ENCODE data around the gene PPBP.
"Not testable (repeated sequence)": the region's sequence is repeated elsewhere in the genome, so short reads cannot be mapped to it uniquely, and the experiment has no call there.

PPBP gene

GRCh38 chr4:73991742-73992000, 3.7 kb upstream of the PPBP start:
- no peak for FAIRE-seq

- FAIRE-seq: no peak
Observed at GRCh38 chr4:73990988-73991741, 3.2 kb upstream of the PPBP start.

DNA sequence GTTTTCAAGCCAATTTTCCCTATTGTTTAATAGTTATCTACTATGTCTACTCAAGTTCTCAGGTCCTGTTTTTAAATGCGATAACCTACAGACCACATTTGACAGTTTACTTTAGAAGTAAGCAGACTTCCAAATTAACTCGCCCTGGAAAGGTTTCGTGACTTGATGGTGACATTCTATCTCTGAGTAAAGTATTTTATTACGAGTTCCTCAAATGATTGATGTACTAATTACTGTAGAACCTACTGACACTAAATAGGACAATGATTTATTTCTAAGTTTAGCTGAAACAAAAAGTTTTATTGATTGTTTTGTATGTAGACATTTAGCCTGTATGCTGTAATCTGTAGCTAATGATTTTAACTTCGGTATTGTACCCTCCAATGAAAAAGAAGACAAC, 1.9 kb upstream of the PPBP start:
- FAIRE-seq: no peak

DNA sequence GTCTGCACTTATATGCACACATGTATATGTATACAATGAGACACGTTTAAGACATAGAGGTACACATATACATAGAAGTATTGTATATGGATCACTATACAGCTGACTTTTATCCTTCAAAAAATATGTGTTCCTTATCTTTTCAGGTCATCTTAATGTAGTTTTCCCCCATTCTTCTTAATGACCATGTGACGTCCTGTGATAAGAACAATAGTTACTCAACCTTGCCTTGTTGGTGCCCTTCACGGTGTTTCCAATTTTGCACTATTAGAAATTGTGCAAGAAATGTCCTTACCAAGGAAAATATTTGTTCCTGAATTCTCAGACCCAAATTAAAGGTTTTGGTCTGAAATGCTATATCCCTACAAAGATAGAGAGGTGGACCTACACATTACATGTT, 1.0 kb upstream of the PPBP start:
- no peak for FAIRE-seq

DNA sequence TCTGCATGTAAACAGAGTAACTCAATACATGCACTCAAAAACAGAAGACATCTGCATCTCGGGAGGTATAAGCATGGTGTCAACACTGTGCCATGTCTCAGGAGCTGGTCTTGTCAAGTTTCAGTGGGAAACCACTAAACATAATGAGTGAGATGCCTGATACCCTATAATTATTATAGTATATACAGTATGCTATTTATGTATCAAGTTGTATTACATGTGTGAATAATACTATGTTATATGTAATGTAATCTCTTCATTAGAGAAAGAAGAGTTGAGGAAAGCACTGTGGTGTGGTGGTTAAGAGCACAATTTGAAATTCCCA, 2.5 kb downstream of the PPBP start:
- no peak for FAIRE-seq

- FAIRE-seq: no peak
Observed at GRCh38 chr4:73984736-73985527, 3.1 kb downstream of the PPBP start.

GRCh38 chr4:73981175-73981574, 6.8 kb downstream of the PPBP start:
- not testable (repeated sequence) for FAIRE-seq

DNA sequence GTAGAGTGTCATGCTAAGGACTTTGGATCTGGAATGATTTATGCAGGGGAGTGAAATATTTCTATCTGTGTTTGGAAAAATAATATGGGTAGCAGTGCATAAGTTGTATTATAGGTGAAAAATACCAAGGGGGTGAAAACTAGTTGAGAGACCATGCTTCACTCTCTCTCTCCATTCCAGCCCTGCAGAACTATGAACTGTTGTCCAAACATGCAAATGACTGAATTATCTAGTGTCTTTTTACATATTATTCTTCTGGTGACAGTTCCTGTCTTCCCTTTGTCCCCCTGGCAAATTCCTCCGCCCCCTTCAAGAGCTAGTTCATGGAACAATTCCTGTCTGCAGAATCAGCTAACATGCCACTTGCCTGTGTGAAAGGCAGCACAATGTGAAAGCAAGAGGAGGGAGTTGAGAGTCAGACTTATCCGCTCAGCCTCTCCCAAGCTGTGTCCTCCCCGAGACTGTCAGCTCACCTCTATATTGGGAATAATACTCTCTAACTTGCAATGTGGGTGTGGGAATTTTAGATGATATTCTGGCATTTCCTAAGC, 8.5 kb downstream of the PPBP start:
- no peak for FAIRE-seq

DNA sequence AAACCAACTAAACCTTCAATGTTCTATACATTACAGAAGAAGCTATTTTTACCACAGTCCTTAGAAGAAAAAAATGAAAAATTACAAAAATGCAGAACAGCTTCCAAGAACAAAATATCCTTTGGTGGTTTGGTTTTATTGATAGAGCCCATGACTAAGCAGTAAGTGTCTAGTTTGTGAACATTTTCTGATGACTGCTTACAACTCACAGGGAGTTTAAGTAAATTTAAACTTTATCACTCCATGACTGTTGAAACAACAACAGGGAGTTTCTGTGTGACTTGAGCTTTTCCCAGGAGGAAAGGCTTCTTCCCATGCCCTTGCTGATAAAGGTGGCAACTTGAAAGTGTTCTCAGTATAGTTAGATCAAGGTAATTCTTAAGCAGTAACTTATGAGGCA, 9.1 kb downstream of the PPBP start:
- FAIRE-seq: no peak

- no peak for FAIRE-seq
Observed at GRCh38 chr4:73976716-73977115, 11.3 kb downstream of the PPBP start.

DNA sequence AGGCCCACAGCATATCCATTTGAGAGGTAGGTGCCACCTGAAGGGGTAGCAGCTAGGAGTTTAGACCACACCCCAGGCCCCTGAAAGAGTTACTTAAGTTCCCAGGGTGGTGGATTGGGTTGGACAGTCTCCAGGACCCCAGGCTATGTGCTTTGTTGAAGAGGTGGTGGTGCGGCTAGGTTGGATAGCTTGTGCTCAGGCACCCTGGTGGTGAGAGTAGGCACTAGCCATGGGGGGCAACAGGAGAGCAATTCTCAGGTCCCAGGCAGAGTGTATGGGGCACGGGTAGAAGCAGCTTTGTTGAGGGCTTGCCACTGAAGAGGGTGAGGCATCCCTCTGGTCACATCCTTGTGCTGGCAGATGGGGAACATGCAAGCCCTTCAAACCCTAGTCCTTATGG, 11.8 kb downstream of the PPBP start:
- FAIRE-seq: no peak

DNA sequence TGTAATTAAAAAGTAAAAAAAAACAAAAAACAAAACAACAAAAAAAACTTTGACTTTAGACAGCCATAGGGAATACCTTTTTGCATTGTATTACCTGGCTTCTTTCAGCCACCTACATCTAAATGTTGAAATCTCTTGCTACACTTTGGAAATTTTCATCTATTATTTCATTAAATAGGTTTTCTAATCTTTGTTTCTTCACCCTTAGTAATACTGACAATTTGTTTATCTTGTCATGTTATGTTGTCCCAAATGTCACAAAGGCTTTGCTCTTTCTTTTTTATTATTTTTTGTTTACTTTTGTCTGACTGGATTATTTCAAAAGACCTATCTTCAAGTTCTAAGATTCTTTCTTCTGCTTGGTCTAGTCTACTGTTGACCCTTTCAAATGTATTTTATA, 13.6 kb downstream of the PPBP start:
- no peak for FAIRE-seq

DNA sequence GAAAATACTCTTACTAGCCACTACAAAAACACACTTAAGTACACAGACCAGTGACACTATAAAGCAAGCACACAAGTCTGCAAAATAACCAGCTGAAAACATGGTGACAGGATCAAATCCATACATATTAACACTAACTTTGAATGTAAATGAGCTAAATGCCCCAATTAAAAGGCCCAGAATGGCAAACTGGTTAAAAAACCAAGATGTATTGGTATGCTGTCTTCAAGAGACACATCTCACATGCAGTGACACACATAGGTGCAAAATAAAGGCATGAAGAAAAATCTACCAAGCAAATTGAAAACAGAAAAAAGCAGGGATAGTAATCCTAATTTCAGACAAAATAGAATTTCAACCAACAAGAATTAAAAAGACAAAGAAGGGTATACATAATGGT, 17.0 kb downstream of the PPBP start:
- no peak for FAIRE-seq

DNA sequence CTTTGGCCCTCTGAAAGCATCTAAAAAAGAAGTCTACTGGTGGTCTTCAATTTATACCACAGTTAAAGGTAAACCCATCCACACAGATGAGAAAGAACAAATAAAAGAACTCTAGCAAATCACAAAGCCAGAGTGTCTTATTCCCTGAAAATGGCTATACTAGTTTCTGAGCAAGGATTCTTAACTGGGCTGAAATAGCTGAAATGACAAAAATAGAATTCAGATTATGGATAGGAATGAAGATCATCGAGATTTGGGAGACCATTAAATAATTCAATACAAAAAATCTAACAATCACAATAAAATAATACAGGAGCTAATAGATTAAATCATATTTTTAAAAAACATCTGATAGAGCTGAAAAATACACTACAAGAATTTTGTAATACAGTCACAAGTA, 18.0 kb downstream of the PPBP start:
- FAIRE-seq: no peak

DNA sequence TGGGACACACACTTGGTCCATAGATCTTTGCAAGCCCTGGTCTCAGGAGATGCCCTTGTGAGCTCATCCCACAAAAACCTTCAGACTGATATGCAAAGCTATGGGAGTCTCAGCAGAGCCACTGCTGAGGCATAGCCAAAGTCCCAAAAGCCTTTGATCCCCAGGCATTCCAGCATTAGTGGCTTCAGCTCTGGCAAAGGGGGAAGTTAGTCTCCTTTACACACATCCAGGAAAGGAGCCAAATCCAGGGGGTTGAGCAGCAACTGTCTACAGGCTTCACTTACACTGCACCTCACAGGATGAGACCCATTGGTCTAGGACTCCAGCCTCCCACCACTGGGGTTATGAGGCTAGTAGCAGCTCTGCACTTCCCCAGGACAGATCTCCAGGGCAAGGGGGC, 20.1 kb downstream of the PPBP start:
- FAIRE-seq: no peak

- FAIRE-seq: no peak
Observed at GRCh38 chr4:73964862-73965611, 23.0 kb downstream of the PPBP start.

DNA sequence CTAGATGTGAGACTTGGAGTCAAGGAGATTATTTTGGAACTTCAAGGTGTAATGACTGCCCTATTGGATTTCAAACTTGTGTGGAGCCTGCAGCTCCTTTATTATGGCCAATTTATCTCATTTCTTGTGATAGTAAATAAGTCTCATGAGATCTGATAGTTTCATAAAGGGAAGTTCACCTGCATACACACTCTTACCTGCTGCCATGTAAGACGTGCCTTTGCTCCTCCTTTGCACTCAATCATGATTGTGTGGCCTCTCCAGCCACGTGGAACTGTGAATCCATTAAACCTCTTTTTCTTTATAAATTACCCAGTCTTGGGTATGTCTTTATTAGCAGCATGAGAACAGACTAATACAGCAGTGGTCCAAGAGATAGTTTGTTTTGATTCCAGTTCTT, 25.3 kb downstream of the PPBP start:
- FAIRE-seq: no peak

GRCh38 chr4:73959041-73959440, 28.9 kb downstream of the PPBP start:
- FAIRE-seq: not testable (repeated sequence)

- no peak for FAIRE-seq
Observed at GRCh38 chr4:73952352-73952751, 35.6 kb downstream of the PPBP start.

DNA sequence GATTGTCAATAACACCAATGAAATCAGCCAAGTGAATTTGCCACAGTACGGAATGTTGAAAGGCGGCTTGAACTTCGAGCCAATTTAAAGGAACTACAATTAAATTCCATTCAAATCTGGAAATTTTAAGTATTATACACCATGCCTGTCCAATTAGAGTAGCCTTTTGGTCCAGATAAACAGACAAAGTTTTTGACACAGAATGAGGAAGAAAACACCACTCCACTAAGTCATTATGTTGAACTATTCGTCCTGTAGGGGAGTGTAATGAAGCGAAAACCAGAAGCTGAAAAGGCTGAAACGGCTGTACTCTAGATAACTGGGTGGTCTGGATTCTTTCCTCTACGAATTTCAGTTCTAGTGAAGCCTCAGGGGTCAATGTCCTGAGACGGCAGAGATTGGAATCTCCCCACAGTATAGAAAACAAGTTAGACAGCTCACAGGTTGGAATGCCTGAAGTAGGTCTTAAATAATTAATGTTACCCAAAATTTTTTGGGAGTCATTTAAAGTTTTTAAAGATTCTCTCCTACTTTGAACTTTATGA, 37.5 kb downstream of the PPBP start:
- not testable (repeated sequence) for FAIRE-seq

DNA sequence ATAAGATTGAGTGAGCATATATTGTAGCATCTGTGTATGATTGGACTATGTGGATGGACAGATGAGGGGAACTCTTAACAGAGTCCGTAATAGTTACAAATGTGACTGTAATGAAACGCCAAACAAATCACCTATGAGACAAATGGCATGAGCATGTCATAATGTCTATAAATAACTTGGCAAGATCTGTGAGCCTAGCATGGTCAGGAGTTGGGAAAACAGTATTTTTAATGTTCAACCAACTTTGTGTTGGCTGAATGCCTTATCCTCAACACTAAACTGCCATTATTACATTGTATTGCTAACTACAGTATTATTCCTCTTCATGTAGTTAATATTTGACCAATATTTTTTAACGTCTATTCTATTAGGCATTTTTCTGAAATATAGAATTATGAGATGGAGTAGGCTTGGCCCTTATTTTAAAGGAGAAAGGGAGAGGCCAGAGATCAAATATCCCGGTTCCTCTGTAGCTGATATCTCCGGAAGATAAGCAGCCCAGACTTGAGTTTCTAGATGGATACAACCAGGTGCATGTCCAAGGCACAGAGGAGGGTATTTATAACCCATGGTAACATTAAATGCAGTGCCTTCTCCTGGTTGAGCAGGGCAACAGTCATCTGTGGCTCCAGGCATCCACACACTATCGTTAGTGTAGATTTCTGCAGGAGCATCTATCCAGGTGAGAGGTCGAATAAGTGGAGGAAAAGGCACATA, 38.8 kb downstream of the PPBP start:
- no peak for FAIRE-seq

DNA sequence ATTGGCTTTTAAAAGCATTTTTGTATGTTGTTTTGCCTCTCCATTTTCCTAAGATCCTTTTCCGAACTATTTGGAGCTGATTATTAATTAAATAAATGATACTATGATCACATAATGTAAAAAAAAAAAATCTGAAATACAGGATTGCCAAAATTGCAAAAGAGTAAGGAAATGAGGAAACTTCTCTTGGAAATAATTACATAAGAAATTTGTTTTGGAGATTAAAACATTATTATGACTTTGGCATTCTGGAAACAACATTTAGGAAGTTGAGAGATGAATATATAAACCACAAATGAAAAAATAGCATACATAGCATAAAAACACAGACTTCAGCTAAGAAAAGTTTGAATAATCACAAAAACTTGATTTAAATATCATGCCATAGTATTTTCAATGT, 39.7 kb downstream of the PPBP start:
- no peak for FAIRE-seq
